Loucy (cell line): Measurements from ENCODE around the gene TAF4B.
A peak's percentile ranks its signal among the peaks of the same experiment; 100 is the strongest.

Source experiments
- H2AFZ ChIP-seq: fragments of 200-600 bp; sonication (generic); 2 replicates; pipeline ENCODE4 v1.6.0; 2016; ENCODE audit warnings: antibody characterized with exemption, mild to moderate bottlenecking, low read length, moderate library complexity
- H3F3A ChIP-seq: fragments of 200-600 bp; 2 replicates; pipeline ENCODE4 v1.6.0; 2016; ENCODE audit warnings: antibody characterized with exemption, low read depth, mild to moderate bottlenecking
- H3K27me3 ChIP-seq: fragments of 200-600 bp; sonication (generic); 2 replicates; pipeline ENCODE4 v1.6.1; 2014; ENCODE audit warnings: low read length, mild to moderate bottlenecking; ENCODE audit not compliant: insufficient read depth, poor library complexity, severe bottlenecking
- H3K36me3 ChIP-seq: fragments of 200-600 bp; sonication (generic); 2 replicates; pipeline ENCODE4 v1.6.1; 2016; ENCODE audit warnings: low read length; ENCODE audit not compliant: insufficient read depth
- H3K4me1 ChIP-seq: fragments of 200-600 bp; sonication (generic); 2 replicates; pipeline ENCODE4 v1.5.1; 2014; ENCODE audit warnings: low read length, mild to moderate bottlenecking; ENCODE audit not compliant: insufficient read depth, poor library complexity, severe bottlenecking
- H3K4me2 ChIP-seq: fragments of 200-600 bp; sonication (generic); 2 replicates; pipeline ENCODE4 v1.6.0; 2014; ENCODE audit warnings: antibody characterized with exemption, low read length, low read depth, mild to moderate bottlenecking; ENCODE audit not compliant: poor library complexity, severe bottlenecking
- H3K4me3 ChIP-seq: fragments of 200-600 bp; sonication (generic); 2 replicates; pipeline ENCODE4 v1.5.1; 2014; ENCODE audit warnings: low read length, mild to moderate bottlenecking, mixed read lengths; ENCODE audit not compliant: poor library complexity, severe bottlenecking
- H3K79me2 ChIP-seq: fragments of 200-600 bp; sonication (generic); 2 replicates; pipeline ENCODE4 v1.6.1; 2014; ENCODE audit warnings: low read length; ENCODE audit not compliant: insufficient read depth
- H3K9ac ChIP-seq: fragments of 200-600 bp; sonication (generic); 2 replicates; pipeline ENCODE4 v1.6.0; 2014; ENCODE audit warnings: mild to moderate bottlenecking, low read depth, low read length, moderate library complexity; ENCODE audit not compliant: poor library complexity, severe bottlenecking
- H3K9me2 ChIP-seq: fragments of 200-600 bp; sonication (generic); replicated peaks from 2 replicates; pipeline ENCODE4 v1.6.1; 2016; ENCODE audit warnings: low read depth, low read length, mixed read lengths
- H3K9me3 ChIP-seq: fragments of 200-600 bp; sonication (generic); 2 replicates; pipeline ENCODE4 v1.6.1; 2014; ENCODE audit warnings: mild to moderate bottlenecking, antibody characterized with exemption, low read length, low read depth; ENCODE audit not compliant: insufficient read depth
- H4K20me1 ChIP-seq: fragments of 200-600 bp; sonication (generic); 2 replicates; pipeline ENCODE4 v1.6.0; 2014; ENCODE audit warnings: antibody characterized with exemption, low read length, mild to moderate bottlenecking; ENCODE audit not compliant: insufficient read depth, poor library complexity, severe bottlenecking
- EZH2phosphoT487 ChIP-seq: fragments of 200-600 bp; IDR thresholded peaks from 2 replicates; pipeline ENCODE4 v1.6.1; 2018; ENCODE audit warnings: antibody characterized with exemption, mild to moderate bottlenecking, moderate library complexity, borderline replicate concordance
- TF ChIP-seq, protein P1 (sequence below): fragments of 200-600 bp; sonication (generic); conservative IDR thresholded peaks from 2 replicates; pipeline ENCODE4 v1.5.1; 2014; ENCODE audit warnings: mild to moderate bottlenecking, antibody characterized with exemption, low read length

Gene TAF4B

DNA sequence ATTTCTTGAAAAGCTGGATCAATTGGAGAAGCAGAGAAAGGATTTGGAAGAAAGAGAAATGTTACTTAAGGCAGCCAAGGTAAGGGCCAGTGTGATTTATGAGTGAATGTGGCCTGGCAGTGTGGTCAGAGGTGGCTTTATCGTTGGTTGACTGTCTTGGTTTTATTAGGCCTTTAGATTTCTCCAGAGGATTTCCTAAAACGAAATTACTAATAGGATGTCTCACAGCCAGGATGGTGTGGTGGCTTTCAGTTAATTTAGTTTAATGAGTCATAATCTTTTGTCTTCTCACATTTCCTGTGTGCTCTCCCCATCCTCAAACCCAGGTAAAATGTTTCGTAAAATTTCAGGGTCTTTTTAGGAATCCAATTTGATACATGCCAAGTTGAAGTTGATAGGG lies 100.8 kb downstream of the TAF4B start:
- no peaks in the 10 kb centered on the region for H3F3A ChIP-seq
- H3K9me2 ChIP-seq, result no peaks in the 10 kb centered on the region
- H3K9ac ChIP-seq, result no peak overlapping the region
- H3K4me1 ChIP-seq, result peaks cover 16% of the 10 kb centered on the region
- peak overlapping the region; percentile 26 for H3K4me3 ChIP-seq
- peaks cover 33% of the 10 kb centered on the region for H3K36me3 ChIP-seq
- H3K27me3 ChIP-seq, result no peaks in the 10 kb centered on the region
- TF ChIP-seq, protein P1, sequence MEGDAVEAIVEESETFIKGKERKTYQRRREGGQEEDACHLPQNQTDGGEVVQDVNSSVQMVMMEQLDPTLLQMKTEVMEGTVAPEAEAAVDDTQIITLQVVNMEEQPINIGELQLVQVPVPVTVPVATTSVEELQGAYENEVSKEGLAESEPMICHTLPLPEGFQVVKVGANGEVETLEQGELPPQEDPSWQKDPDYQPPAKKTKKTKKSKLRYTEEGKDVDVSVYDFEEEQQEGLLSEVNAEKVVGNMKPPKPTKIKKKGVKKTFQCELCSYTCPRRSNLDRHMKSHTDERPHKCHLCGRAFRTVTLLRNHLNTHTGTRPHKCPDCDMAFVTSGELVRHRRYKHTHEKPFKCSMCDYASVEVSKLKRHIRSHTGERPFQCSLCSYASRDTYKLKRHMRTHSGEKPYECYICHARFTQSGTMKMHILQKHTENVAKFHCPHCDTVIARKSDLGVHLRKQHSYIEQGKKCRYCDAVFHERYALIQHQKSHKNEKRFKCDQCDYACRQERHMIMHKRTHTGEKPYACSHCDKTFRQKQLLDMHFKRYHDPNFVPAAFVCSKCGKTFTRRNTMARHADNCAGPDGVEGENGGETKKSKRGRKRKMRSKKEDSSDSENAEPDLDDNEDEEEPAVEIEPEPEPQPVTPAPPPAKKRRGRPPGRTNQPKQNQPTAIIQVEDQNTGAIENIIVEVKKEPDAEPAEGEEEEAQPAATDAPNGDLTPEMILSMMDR, result no peak
- no peak for TF ChIP-seq EZH2phosphoT487
- H3K9me3 ChIP-seq, result no peaks in the 10 kb centered on the region
- no peaks in the 10 kb centered on the region for H3K79me2 ChIP-seq
- no peak overlapping the region for H2AFZ ChIP-seq
- no peaks in the 10 kb centered on the region for H4K20me1 ChIP-seq
- peak overlapping the region; percentile 51 for H3K4me2 ChIP-seq

GRCh38 chr18:26332991-26333390 lies 106.7 kb downstream of the TAF4B start:
- no peak overlapping the region for H3K9ac ChIP-seq
- H3K4me1 ChIP-seq, result no peaks in the 10 kb centered on the region
- H3K27me3 ChIP-seq, result no peaks in the 10 kb centered on the region
- TF ChIP-seq, protein P1, result no peak
- TF ChIP-seq EZH2phosphoT487, result no peak
- H3F3A ChIP-seq, result no peaks in the 10 kb centered on the region
- no peaks in the 10 kb centered on the region for H3K79me2 ChIP-seq
- H3K36me3 ChIP-seq, result peaks cover 40% of the 10 kb centered on the region; the same call in 1 of the 2 replicates
- H2AFZ ChIP-seq, result no peak overlapping the region
- no peaks in the 10 kb centered on the region for H4K20me1 ChIP-seq
- H3K4me3 ChIP-seq, result no peak overlapping the region
- no peaks in the 10 kb centered on the region for H3K9me3 ChIP-seq
- no peaks in the 10 kb centered on the region for H3K9me2 ChIP-seq
- no peak overlapping the region for H3K4me2 ChIP-seq

DNA sequence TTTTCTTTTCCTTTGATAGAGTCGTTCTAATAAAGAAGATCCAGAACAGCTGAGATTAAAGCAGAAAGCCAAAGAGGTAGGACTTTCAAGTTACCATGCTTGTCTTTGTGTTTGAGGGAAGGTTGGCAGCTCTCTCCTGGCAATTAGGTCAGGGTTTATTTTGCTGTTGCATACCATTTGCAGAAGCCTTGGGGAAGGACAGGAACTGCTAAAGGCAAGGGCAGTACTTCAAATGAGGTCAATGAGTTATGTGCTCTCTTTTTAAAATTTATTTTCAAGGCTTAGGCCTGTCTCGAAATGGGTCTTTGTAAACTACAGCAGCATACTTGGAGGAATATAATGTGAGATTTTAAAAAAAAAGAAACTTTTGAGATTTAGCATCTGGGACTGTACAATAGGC lies 108.9 kb downstream of the TAF4B start:
- no peak for TF ChIP-seq EZH2phosphoT487
- TF ChIP-seq, protein P1, result no peak
- Histone ChIP-seq H3K27me3 (no peaks in the 10 kb centered on the region), H3K9me3 (no peaks in the 10 kb centered on the region), H3F3A (no peaks in the 10 kb centered on the region), H4K20me1 (no peaks in the 10 kb centered on the region), H3K9ac (no peak overlapping the region), H3K36me3 (peaks cover 30% of the 10 kb centered on the region; the same call in 1 of the 2 replicates), H3K4me3 (no peak overlapping the region), H3K9me2 (no peaks in the 10 kb centered on the region), H2AFZ (no peak overlapping the region), H3K4me1 (no peaks in the 10 kb centered on the region), H3K4me2 (no peak overlapping the region), H3K79me2 (no peaks in the 10 kb centered on the region)
